HG02678 (cell line): Measurements from ENCODE around the gene DBN1.
"Not testable (repeated sequence)": the region's sequence is repeated elsewhere in the genome, so short reads cannot be mapped to it uniquely, and the experiment has no call there.

Source experiments
- ATAC-seq: cut with Tn5 transposase; IDR thresholded peaks from one replicate; pipeline ENCODE4 v1.9.1; 2021; ENCODE audit warnings: mild to moderate bottlenecking, moderate library complexity; ENCODE audit not compliant: unreplicated experiment

The DBN1 gene

DNA sequence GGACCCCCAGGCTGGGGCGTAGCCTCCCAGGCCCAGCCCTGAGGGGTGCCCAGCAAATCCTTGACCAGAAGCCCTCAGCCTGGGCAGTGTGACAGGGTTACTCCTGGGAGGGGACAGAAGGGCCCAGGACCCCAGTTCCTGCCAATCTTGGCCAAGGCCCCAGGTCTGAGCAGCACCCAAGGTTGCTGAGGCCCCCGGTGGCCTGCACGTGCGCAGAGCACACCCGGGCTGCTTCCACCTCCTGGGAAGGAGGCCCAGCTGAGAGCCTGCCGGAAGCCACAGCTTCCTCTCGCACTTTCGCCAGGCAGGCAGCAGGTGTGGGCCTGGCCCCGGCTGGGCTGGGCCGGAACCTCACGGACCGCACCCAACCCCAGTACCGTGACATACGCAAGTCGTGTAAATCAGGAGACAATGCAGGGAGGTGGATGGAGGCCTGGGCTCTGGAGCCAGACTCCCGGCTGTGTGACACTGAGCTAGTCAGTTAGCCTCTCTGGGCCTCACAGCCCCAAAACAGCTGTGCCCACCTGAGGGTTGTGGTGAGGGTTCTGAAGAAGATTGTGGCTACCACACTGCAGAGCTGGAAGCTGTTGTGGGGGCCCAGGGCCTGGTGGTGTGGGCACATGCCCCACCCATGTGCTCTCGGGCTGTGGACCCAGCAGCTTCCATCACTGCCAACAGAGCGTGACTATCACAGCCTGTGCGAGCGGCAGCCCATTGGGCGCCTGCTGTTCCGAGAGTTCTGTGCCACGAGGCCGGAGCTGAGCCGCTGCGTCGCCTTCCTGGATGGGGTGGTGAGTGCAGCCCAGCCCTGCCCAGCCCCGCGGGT is 41.9 kb downstream of the DBN1 start:
- ATAC-seq: peak; percentile 45

DNA sequence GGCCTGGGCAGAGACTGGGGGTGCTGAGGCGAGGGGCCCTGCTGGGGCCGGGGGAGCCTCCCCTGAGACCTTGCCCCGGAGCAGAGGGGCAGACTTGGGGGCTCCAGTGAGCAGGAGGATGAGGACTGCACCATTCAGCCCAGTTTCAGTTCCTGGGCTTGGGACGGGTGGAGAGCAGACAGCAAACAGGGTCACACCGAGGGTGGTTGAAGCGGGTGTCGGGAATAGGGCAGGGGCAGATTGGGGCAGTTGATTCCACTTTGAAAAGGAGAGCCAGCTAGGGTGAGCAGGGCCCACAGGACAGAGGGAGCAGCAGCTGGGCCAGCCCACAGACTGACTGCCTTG is 42.5 kb downstream of the DBN1 start:
- no peak for ATAC-seq

GRCh38 chr5:177430140-177430951 is 43.1 kb downstream of the DBN1 start:
- ATAC-seq: no peak

- no peak for ATAC-seq
These were observed 44.0 kb downstream of the DBN1 start for GRCh38 chr5:177429248-177430040.

DNA sequence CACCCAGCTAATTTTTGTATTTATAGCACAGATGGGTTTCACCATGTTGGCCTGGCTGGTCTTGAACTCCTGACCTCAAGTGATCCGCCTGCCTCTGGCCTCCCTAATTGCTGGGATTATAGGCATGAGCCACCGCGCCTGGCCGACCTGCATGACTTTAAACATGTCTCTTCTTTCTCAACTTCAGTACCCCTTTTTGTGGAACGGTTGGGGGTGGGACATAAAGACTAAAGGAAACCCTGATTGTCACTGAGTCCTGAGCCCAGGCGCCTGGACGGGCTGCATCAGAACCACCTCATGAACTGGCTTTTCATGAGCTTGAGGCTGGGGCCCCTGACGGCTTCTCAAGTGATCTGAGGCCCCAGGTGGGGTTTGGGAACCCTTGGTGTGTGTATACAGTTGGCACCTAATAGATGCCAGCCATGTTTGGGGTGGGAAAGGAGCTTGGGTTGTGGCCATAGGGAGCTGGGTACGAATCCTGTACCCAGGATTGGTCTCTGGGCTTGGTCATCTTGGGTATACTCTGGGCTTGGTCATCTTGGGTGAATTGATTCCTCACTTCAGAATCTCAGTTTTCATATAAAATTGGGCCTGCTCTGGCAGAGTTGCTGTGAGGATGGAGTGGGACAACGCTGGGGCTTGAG is 44.7 kb downstream of the DBN1 start:
- ATAC-seq: no peak

GRCh38 chr5:177427919-177428573 is 45.4 kb downstream of the DBN1 start:
- no peak for ATAC-seq

DNA sequence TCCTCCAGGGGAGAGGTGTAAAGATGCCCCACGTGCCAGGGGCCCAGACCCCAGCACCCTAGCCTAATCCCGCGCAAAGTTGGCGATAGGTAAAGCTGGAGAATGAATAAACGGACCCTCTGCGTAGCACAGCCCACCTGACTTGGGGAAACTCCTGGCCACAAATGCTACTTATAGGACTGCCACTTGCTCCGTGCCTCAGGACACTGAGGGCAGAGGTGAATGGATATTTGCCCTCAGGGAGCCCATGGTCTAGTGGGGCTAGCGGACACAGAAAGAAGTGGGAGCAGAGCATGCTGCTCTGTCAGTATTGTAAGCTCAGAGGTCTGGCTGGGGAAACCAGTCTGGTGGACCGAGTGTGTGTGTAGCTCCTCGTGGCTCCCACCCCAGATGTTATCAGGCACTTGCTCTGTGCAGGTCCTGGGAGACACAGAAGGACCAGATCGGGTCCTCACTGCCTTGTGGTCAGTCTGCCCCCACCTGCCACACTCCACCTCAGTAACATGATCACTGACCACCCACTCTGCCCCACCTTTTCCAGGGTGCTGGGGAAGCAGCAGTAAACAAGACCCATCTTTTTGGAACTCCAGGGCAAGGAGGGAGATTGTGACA is 46.1 kb downstream of the DBN1 start:
- ATAC-seq: no peak

- ATAC-seq: peak; percentile 3
These were observed 46.7 kb downstream of the DBN1 start, which contains the start of gene GRK6 for GRCh38 chr5:177426566-177427210. Gene GRK6 (plus strand): TSS chr5:177426676. CDS start chr5:177426846, 170 bp downstream.

GRCh38 chr5:177425801-177426565 is 47.5 kb downstream of the DBN1 start:
- peak; percentile 80 for ATAC-seq

GRCh38 chr5:177425196-177425800 is 48.1 kb downstream of the DBN1 start:
- ATAC-seq: no peak

- no peak for ATAC-seq
These were observed 49.8 kb downstream of the DBN1 start for GRCh38 chr5:177423671-177424070.

DNA sequence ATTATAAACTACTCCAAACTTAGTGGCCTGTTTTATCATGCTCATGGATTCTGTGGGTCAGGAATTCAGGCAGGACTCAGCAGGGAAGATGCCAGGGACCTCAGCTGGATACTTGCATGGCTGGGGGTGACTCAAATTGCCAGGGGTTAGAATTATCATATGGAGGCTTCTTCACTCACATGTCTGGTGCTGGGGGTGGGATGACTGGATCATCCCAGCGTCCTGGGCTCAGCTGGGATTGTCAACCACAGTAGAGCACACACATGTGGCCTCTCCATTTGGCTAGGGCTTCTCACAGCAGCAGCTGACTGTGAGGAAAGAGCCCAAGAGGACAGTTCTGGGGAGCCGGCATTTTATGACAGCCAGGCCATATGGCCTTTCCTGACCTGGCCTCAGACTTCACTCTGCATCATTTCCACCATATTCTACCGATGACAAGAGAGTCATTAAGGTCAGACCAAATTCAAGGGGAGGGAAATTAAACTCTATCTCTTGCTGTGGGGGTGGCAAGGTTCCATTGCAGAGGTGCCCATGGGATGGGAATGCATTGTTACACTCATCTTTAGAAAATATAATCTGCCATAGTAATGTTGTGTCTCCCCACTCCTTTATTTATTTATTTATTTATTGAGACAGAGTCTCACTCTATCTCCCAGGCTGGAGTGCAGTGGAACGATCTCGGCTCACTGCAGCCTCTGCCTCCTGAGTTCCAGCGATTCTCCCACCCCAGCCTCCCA is 52.2 kb downstream of the DBN1 start:
- ATAC-seq: no peak

- ATAC-seq: not testable (repeated sequence)
These were observed 53.0 kb downstream of the DBN1 start for GRCh38 chr5:177420472-177420871.

GRCh38 chr5:177419046-177419445 is 54.4 kb downstream of the DBN1 start:
- no peak for ATAC-seq

DNA sequence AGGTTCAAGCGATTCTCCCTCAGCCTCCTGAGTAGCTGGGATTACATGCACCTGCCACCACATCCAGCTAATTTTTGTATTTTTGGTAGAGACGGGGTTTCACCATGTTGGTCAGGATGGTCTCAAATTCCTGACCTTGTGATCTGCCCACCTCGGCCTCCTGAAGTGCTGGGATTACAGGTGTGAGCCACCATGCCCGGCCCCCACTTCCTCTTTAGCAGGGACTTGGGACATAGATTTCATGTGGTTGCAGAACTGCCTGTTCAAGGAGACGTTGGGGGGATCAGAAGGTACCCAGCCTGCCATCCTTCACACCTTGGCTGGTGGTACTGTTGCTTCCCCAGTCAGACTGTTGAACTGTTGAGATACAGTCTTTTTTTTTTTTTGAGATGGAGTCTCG is 56.4 kb downstream of the DBN1 start:
- ATAC-seq: not testable (repeated sequence)

- no peak for ATAC-seq
These were observed 59.0 kb downstream of the DBN1 start for GRCh38 chr5:177414481-177414880.

- ATAC-seq: peak; percentile 68
These were observed 60.7 kb downstream of the DBN1 start for GRCh38 chr5:177412603-177413233.
